Measurements from ENCODE around the gene SLC25A41.

The SLC25A41 gene

DNA sequence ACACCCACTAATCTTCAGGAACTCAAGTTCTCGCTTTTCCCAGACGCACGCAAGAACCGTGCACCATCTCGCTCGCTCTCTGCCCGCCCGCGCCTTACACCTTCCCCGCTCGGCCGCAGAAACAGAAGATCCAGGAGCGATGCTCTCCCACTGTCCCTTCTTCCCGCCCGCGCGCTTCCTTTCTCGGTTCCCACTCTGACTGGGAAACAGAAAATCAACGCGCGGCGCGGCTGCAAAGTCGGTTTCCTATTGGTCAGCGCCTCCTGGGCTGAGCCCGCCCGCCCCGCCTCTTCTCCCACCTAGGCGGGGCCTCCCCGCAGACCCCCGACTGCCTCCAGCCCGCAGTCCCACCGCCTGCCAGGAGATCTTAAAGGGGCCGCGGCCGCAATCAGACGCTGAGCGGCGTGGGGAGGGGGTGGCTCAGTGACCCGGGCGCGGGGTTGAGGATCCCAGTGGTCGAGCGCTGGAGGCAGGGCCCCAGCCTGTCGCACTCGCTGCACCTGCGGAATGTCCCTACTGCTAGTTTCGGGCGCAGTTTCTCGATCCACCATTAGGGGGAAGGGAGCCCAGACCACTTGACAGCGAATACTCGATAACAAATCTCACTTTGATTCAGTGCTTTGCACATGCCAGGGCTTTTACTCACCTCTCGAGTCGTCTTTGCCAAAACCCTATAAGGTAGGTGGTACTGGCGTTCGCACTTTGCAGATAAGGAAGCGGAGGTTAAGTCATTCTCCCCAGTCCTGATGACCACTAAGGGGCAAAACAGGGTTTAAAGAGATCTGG lies 26.7 kb upstream of the SLC25A41 start:
- peak; percentile 93 for DNase-seq (ENCODE audit: low read depth)

DNA sequence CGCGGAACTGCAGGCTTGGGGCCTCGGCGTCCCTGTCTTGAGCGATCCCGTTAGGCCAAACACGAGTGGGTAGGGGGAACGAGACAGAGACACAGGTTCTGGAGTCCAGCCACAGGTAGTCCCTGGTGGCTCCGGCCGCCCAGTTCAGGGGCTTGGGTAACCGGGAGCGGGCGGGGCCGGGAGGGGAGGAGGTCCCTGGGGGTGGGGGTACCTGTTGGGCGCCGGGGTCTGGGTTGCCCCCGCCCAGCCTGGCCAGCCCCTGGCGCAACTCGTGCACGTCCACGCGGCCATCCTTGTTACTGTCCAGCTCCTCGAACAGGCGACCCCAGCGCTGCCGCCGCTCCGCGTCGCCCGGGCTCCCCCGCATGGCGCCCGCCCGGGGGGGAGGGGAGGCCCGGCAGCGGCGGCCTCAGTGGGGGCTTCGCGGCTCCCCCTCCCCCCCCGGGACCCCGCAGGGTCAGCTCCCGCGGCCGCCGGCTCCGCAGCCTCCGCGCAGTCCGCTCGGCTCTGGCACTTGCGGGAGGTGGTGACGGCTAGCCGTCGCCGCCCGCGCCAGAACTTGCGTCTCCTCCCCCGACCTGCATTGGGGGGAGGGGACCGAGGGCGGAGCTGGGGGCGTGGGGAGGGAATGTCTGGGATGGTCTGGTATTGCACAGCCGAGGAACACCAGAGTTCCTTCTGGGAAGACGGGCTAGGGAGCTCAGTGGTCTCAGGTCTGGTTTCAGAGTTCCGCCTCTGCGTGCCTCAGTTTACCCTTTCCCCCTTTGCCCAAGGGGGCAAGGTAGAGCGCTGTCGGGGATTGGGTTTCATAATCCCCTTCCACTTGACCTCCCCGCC lies 25.9 kb upstream of the SLC25A41 start, which contains the start of gene SLC25A23:
Gene SLC25A23 (minus strand): TSS at position 531 of the 837 bp plus-strand sequence. CDS start 164 bp downstream, at position 367.
- peak; percentile 33 for DNase-seq (ENCODE audit: low read depth)

DNA sequence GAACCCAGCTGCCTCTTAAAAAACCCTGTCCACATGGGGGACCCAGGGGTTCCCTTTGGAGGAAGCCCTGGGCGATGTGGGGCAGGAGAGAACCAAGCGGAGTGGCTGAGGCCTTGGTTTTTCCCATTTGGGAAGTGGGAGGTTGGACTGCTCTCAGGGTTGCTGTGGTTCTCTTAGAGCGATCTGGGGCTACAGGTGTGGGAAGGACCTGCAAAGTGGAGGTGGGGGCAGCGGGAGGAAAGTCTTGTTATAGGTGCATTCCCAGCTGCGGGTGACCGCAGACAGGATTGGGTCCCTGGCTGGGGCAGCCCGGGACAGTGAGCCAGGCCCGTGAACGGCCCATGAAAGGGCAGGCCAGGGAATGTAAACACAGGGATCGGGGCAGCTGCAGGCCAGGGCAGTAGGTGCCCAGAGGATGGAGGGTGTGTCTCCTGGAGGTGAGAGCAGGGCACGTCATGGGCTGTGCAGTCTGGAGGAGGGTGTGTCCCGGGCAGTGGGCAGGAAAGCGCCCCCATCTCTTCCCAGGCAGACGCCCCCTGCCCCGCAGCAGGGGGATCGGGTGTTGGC lies 25.2 kb upstream of the SLC25A41 start:
- DNase-seq (ENCODE audit: low read depth) = no peak

DNA sequence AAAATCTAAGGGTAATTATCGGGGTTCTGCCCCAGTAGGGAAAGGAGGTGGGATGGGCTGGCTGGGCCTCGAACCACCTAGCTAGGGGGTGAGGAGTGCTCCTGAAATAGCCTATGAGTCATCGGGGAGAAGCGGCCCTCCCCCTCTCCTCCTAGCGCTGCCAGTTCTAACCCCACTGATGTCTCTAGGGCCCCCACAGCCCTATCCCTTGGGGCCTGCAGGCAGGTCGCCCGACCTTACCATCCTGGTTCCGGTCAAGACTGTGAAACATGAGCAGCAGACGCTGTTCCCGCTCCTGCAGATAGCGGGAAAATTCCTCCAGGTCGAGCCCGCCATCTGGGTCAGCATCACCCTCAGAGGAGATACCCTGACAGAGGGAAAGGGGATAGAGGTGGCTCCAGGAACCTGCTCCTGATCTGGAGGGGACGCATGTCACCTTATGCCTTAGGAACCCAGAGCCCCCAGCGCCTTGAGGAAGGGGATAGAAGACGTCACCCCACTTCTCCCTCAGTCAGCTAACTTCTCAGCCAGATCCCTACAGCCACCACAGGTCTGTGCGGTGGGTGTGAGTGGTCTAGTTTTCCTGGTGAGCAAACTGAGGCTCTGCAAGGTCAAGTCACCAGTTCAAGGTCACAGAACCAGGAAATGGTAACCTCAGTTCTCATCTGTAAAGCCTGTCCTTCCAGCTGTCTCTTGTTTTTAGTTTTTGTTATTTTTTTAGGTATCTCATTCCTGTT lies 24.6 kb upstream of the SLC25A41 start:
- DNase-seq (ENCODE audit: low read depth) = no peak

DNA sequence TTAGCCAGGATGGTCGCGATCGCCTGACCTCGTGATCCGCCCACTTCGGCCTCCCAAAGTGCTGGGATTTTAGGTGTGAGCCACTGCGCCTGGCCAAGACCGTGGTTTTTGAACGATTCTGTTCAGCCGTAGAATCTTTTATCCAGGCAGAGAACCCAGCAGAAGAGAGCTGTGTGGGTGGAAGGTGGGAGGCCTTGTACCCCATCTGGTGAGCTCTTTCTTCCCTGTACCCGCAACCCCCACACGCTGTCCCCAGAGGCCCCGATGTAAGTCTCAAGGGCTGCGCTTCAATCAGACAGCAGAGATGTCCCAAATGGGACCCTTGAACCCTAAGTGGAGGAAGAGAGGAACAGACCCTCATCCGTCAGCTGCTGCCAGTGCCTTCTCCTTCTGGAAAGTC lies 22.4 kb upstream of the SLC25A41 start:
- no peak for DNase-seq (ENCODE audit: low read depth)

DNA sequence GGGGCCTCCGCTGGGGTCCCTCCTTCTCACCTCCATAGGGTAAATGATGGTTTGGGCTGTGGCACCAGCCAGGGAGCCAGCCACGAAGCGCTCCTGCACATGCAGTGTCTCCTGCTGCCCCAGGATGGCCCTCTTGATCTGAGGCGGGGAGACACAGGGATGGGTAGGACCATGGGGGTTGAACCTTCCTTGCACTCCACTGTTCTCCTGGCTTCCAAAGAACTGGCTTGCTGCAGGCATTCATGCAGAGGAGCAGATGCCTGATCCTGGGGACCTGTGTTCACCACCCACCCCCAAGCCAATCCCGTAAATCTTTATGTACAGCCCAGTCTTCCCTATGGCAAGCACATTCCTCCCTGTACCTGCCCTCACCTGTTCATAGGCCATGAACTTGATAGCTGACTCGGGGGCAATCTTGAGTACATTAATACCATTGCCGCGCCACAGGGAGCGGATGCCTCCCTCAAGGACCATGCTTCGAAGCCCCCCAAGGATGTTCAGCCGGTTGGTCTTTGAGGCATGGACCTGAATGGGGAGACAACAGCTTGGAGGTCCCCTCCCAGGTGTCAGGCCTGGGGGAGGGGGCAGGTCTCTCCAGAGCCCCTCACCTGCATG lies 20.5 kb upstream of the SLC25A41 start:
- DNase-seq (ENCODE audit: low read depth) = no peak

DNA sequence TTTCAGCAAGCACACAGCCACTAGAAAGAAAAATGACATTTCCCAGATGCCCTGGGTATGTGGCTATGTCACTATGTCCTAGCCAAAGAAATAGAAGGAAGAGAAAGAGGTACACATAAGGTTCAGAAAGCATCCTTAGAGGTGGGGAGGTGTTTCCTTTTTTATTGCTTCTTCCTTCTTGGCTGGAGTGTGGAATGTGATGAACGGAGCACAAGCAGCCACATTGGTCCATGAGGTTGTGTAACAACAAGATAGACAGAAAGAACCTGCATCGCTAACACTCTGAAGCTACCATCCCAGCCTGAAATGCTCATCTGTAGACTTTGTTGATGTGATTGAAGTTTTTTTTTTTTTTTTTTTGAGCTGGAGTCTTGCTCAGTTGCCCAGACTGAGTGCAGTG lies 19.3 kb upstream of the SLC25A41 start:
- DNase-seq (ENCODE audit: low read depth) = no peak

DNA sequence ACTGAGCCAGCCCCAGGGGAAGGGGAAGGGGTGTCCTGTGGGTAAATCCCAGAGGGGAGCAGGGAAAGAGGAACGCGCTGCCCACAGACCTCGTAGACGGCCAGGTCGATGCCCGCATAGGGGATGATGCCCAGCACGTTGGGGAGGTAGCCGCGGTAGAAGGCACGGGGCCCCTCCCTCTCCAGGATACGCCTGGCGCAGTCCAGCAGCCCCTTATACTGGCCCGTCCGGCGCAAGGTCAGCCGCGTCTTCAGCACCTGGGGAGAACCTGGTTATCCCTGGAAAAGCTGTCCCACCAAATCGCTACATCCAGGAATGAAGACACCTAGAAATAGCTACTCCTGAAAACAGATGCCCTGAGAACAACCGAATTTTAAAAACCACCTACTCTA lies 18.7 kb upstream of the SLC25A41 start:
- no peak for DNase-seq (ENCODE audit: low read depth)

DNA sequence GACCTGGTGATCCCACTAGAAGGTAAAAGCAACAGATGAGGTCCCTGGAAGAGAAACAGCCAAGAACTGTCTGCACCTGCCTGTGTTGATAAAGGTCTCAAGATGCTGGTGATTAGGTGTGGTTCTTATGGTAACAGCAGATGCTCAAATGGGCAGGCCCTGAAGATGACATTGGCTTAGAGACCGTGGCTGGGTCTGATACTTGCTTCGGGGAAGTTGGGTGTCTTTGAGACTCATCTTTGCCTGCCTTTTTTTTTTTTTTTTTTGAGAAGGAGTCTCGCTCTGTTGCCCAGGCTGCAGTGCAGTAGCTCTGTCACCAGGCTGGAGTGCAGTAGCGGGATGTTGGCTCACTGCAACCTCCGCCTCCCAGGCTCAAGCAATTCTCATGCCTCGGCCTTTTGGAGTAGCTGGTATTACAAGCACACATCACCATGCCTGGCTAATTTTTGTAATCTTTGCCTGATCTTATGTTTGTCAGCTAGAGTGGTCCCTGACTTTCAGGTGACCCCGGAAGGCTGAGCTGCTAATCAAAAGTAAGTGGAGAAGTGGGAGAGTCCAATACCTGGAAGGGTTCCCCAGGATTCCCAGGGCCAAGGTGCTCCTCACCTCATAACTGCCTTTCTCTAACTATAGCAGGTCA lies 18.1 kb upstream of the SLC25A41 start:
- no peak for DNase-seq (ENCODE audit: low read depth)

DNA sequence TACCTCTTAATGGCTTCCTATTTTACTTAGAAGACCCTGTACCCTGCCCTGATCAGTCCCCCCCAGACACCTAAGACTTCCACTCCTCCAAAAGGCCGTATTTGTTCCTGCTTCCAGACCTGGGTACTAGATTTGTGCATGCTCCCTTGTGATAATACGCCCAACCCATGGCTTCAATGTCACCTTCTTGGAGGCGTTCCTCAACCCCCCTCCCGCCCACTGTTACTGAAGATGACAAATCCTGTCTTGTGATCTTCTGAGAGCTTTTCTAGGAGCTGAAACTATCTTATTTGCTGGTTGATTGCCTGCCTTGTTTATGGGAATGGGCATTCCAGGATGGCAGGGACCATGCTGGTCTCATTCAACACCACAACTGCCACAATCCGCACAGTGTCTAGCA lies 16.6 kb upstream of the SLC25A41 start:
- DNase-seq (ENCODE audit: low read depth) = no peak

DNA sequence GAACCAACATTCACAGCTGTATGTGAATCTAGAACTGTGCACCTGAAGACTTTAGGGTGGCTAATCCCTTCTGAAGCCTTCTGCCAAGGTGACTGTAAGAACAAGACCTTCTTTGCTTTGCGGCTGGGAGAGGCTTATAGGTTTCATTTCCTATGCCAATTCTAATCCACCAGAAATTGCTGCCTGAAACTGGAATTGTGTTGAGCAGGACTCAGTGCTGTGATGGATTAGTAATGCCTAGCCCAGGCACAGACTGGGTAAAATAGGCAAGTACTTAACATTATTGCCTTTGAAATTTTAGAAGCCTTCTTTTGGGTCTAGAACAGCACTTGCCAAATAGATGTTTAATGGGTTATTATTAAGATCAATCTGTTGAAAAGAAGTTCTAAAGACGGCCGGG lies 14.5 kb upstream of the SLC25A41 start:
- no peak for DNase-seq (ENCODE audit: low read depth)

DNA sequence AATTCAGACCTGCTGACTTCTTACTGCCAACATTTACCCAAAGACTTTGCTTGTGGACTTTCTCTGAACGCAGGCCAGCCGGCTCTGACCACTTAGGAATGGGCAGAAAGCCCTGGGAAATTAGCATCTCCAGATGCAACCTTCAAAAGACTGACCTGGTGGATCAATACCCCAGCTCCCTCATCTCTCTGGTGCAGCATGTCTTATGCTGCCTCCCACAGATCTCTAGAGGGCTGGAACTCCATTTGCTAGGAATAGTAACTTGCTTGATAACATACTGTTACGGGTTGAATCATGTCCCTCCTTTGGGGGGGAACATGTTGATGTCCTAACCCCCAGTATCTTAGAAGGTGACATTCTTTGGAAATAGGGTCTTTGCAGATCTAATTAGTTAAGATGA lies 12.9 kb upstream of the SLC25A41 start:
- DNase-seq (ENCODE audit: low read depth) = no peak

DNA sequence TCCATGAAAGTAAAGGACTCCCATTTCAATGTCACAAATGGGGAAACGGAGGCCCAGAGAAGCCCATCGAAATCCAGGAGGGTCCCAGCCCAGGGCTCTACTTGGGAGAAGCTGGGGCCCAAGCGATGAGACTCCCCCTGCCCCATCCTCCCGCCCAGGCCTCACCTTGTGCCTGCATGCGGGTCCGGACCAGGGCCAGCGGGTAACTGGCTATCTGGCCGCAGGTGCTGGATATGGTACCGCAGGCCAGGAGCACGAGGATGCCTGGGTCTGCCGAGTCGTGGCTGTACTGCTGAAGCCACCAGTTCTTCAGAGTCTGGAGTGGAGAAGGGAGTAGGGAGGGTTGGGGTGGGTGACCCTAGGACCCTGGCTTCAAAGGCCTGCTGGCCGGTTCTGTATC lies 10.4 kb upstream of the SLC25A41 start:
- no peak for DNase-seq (ENCODE audit: low read depth)

DNA sequence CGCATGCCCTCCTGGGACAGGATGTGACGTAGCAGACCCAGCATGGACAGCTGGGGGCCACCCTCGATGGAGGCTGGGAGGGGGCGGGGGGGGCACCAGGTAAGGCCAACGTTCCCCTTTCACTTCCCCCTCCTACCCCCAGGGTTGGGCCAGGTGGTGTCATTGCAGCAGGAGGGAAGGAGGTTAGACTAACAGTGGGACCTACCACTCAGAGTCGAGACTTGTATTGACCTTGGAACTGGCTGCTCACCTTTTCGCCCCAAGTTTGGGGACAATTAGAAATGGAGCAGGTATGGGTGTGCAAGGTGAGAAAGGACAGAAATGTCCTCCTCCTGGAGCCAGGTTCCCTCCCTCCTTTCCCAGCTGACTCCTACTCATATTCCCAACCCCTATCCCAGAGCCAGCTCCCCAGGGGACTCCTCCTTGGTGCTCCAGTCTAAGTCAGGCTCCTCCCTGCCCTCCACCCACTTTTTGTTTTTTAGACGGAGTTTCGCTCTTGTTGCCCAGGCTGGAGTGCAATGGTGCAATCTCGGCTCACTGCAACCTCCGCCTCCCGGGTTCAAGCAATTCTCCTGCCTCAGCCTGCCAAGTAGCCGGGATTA lies 8.6 kb upstream of the SLC25A41 start:
- DNase-seq (ENCODE audit: low read depth) = no peak

DNA sequence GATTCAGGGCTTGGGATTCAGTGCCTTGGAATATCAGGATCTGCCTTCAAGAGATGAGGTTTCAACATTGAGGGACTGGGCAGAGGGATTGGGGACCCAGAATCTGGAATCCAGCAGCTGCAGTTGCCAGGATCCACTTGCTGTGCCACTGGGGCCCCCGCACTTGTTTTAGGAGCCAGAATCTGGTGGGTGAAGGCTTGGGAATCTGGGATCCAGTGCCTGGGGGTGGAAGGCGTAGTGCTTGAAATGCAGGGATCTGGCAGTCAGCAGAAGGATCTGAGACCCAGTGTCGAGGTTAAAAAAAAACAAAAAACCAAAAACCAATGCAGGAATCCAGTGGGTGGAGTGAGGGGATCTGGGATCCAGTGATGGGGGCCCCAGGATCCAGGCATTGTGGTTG lies 7.3 kb upstream of the SLC25A41 start:
- DNase-seq (ENCODE audit: low read depth) = no peak

DNA sequence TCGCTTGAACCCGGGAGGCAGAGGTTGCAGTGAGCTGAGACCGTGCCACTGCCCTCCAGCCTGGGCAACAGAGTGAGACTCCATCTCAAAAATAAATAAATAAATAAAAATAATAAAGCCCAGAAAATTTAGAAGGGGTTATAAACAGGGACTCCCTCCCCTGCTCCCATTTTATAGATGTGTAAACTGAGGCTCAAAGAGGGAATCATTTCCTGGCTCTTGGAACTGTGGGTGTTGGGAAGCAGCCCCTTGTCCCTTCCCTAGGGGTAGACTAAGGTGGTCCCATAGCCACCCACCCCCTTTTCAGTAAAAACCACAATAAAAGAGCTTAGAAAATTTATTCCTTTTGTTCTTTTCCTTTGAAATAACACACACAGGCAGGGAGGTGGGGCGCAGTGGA lies 6.2 kb upstream of the SLC25A41 start:
- DNase-seq (ENCODE audit: low read depth) = no peak

DNA sequence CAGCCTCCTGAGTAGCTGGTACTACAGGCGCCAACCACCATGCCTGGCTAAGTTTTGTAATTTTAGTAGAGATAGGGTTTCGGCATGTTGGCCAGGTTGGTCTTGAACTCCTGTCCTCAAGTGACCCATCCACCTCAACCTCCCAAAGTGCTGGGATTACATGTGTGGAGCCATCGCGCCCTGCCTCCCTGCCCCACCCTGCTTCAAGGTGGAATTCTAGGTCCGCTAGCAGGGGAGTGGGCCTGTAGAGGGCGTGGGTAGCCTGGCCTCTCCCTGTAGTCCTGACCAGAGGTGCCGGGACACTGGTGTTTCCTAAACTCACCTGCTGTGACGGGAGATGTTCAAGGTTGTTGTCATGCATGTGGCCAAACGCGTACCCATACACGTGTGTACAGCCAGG lies 398 bp downstream of the SLC25A41 start:
- DNase-seq (ENCODE audit: low read depth) = no peak

DNA sequence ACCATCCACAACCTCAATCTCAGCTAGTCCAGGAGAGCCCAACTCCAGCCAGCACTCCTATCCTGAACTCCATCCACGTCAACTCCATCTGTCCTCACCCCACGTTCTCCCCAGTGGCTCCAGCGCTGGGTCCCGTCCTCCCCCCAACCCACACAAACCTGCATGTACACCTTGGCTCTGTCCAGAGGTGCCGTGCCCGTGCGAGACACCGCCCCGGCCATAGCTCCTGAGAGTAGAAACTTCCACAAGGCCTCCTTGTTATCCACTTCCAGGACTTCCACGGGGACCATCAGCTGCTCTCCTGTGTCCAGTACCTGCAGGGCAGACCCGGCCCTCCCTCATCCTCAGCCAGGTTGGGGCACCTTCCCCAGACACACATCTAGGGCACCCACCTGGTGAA lies 1.7 kb downstream of the SLC25A41 start:
- DNase-seq (ENCODE audit: low read depth) = no peak

DNA sequence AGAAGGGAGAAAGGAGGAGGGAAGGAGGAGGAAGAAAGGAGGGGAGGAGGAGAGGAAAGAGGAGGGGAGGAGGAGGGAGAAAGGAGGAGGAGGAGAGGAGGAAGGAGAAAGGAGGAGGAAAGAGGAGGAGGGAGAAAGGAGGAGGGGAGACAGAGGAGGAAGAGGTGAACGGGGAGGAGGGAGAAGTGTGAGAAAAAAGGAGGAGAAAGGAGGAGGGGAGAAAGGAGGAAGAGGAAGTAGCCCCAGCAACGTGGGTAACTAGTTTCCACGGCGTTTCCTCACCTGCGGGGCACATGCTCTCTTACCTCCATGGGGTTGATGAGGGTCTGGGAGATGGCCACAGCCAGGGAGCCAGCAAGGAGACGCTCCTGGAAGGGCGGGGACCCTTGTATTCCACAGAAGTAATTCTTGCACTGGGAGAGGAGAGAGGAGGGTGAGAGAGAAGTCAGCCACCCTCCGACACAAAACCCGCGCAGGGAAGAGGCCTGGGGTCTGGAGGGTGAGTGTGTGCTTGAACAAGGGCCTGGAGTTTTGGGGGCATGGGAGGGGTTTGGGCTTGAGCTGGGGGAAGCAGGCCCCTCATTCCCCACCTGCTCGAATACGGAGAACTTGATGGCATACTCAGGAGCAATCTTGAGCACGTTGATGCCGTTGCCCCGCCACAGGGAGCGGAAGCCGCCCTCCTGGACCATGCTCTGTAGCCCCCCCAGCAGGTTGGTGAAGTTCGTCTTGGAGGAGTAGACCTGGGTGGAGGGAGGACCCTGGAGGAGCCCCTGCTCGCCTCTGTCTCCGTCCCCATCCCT lies 3.9 kb downstream of the SLC25A41 start:
- DNase-seq (ENCODE audit: low read depth) = no peak

Data from activated T-helper 1 cell treated with Interleukin-2 at 50 U/mL for 16 hours (primary cell).